ENCODE results near the gene RNASE12. TPM values are rescaled to one million over a fixed set of nuclear protein-coding genes. Genes with fewer than 3 reads are reported as not detected.

RNASE12 gene
- total RNA-seq, 1 experiment from 2014 or later: not detected

DNA sequence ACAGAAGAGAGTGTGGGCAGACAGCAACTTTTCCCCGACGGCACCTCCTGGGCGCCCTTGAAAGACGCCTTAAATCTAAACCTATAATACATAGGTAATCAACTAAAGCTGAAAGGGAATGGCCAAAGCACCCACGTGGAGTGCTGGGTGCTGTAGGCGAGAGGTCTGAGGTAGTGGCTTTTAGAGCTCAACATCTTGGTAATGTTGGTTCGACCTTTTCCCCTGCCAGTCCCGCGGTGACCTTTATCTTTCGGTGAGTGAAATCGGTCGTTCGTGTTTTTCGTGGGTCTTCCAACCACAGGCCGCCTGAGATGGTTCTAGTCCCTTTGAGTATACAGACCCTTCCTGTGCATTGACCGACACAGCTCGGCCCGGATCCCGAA is 41.3 kb upstream of the RNASE12 start:
- Histone ChIP-seq H3K4me1 (ENCODE audit: control insufficient read depth in 1 of 2, insufficient read depth in 2 of 2, low read length in 2 of 2) (peaks cover 0 to 28% of the 10 kb centered on the region in 2 experiments; a peak in 3 of 4 replicates), H3K9me3 (ENCODE audit: control insufficient read depth in 1 of 2, insufficient read depth in 1 of 2, low read depth in 1 of 2, low read length in 2 of 2) (no peaks in the 10 kb centered on the region), H3K4me3 (replicated peaks in 1 of 2; ENCODE audit: low read depth in 1 of 2, low read length in 2 of 2) (peak overlapping the region; percentile 30 to 42), H4K20me1 (ENCODE audit: insufficient read depth) (no peaks in the 10 kb centered on the region), H3K9me2 (ENCODE audit: insufficient read depth) (no peaks in the 10 kb centered on the region), H3K79me2 (ENCODE audit: insufficient read depth, low read length) (no peaks in the 10 kb centered on the region), H2AFZ (ENCODE audit: low read depth, low read length, poor library complexity, severe bottlenecking) (peak overlapping the region; percentile 89), H3K36me3 (ENCODE audit: control insufficient read depth in 1 of 2, insufficient read depth in 2 of 2, low read length in 2 of 2) (no peaks in the 10 kb centered on the region), H3K27me3 (ENCODE audit: insufficient read depth, low read length) (no peaks in the 10 kb centered on the region; the same call in 1 of the 2 replicates), H3K9ac (ENCODE audit: low read length) (0 out of 2 replicates have a peak overlapping the region, but pooled peaks have one; percentile 17), H3K27ac (ENCODE audit: low read depth, low read length) (peak overlapping the region; percentile 30; the same call in 1 of the 2 replicates), H3K4me2 (ENCODE audit: low read length) (peak overlapping the region; percentile 74)
- ChIA-PET RAD21 (ENCODE audit: low non-redundant PET in 1 of 2, low total read pairs in 2 of 2, uncharacterized antibody in 2 of 2, unreplicated experiment in 2 of 2) (interaction anchor here (0.7 kb wide), 2 partner anchors 21 kb away, joined by 3 to 4 read pairs; no protein-coding TSS in a partner anchor), CTCF (interaction anchor here (1.3 kb wide), 1 partner anchor 19 kb away, joined by 4 read pairs; no protein-coding TSS in a partner anchor), POLR2A (interaction anchor here (1.2 kb wide), 1 partner anchor 52 kb away, joined by 3 read pairs; the partner anchor contains the start of gene RNASE4)
- intact Hi-C loops (cut with micrococcal nuclease): no loop called here
- no peak for DNase-seq (ENCODE audit: low read depth, low spot score)
- no TSS peak for BruUV-seq (replicated peaks)
- TF ChIP-seq CEBPB (IDR thresholded peaks at IDR 0.05; ENCODE audit: low read depth) (no peak), RAD21 (IDR thresholded peaks at IDR 0.05; ENCODE audit: low read depth) (no peak), ATF3 (IDR thresholded peaks at IDR 0.05) (no peak), TCF7L2 (IDR thresholded peaks at IDR 0.05; ENCODE audit: borderline replicate concordance, extremely low read depth, insufficient read depth, insufficient read length) (no peak), ZBTB33 (IDR thresholded peaks at IDR 0.05; ENCODE audit: extremely low read depth, insufficient replicate concordance, low read length) (no peak), ZNF274 (IDR thresholded peaks at IDR 0.05; ENCODE audit: low read depth, low read length) (no peak), CBX3 (IDR thresholded peaks at IDR 0.05; ENCODE audit: low read depth) (no peak), REST (IDR thresholded peaks at IDR 0.05; ENCODE audit: low read depth) (no peak), JUND (IDR thresholded peaks at IDR 0.05) (no peak), FOSL1 (IDR thresholded peaks at IDR 0.05; ENCODE audit: low read depth) (no peak), EZH2 (IDR thresholded peaks at IDR 0.05) (no peak), SIN3A (IDR thresholded peaks at IDR 0.05; ENCODE audit: low read depth) (no peak), POLR2A (IDR thresholded peaks at IDR 0.05; ENCODE audit: borderline replicate concordance, extremely low read depth, insufficient read depth, insufficient read length) (no peak), CTCF (IDR thresholded peaks at IDR 0.05 in 2 of 3, conservative IDR thresholded peaks at IDR 0.05 in 1 of 3; ENCODE audit: borderline replicate concordance in 1 of 3, insufficient read depth in 1 of 3, low read depth in 2 of 3, low read length in 2 of 3) (no peak), YY1 (IDR thresholded peaks at IDR 0.05; ENCODE audit: extremely low read depth, insufficient replicate concordance, low read depth, low read length) (no peak), ZFX (IDR thresholded peaks at IDR 0.05) (no peak), SRF (IDR thresholded peaks at IDR 0.05; ENCODE audit: low read depth) (no peak)
- TF ChIP-seq, protein P1, sequence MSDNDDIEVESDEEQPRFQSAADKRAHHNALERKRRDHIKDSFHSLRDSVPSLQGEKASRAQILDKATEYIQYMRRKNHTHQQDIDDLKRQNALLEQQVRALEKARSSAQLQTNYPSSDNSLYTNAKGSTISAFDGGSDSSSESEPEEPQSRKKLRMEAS (IDR thresholded peaks at IDR 0.05): no peak
- ATAC-seq: peak; percentile 3

Data from HCT116 (cell line).